ENCODE measurements around the gene LNX1.
A peak's percentile ranks its signal among the peaks of the same experiment; 100 is the strongest.
"Not testable (repeated sequence)": the region's sequence is repeated elsewhere in the genome, so short reads cannot be mapped to it uniquely, and the experiment has no call there.

Gene LNX1

GRCh38 chr4:53455766-53456165, 135.5 kb downstream of the LNX1 start:
- DNase-seq, result no peak

- no peak for DNase-seq
Measured at GRCh38 chr4:53453385-53453784, 137.9 kb downstream of the LNX1 start.

GRCh38 chr4:53450773-53451172, 140.5 kb downstream of the LNX1 start:
- DNase-seq, result no peak

- DNase-seq, result no peak
Measured at GRCh38 chr4:53444954-53445353, 146.3 kb downstream of the LNX1 start.

GRCh38 chr4:53441564-53441963, 149.7 kb downstream of the LNX1 start:
- DNase-seq, result no peak

- DNase-seq, result no peak
Measured at GRCh38 chr4:53436251-53436650, 155.0 kb downstream of the LNX1 start.

GRCh38 chr4:53432528-53433424, 158.5 kb downstream of the LNX1 start:
- DNase-seq, result no peak

GRCh38 chr4:53431052-53431451, 160.2 kb downstream of the LNX1 start:
- DNase-seq, result peak; percentile 17

GRCh38 chr4:53427366-53427765, 163.9 kb downstream of the LNX1 start:
- no peak for DNase-seq

GRCh38 chr4:53424280-53424679, 167.0 kb downstream of the LNX1 start:
- DNase-seq, result no peak

GRCh38 chr4:53422367-53422766, 168.9 kb downstream of the LNX1 start:
- no peak for DNase-seq

GRCh38 chr4:53421791-53422190, 169.5 kb downstream of the LNX1 start:
- no peak for DNase-seq

GRCh38 chr4:53419208-53419607, 172.1 kb downstream of the LNX1 start:
- no peak for DNase-seq

GRCh38 chr4:53409479-53409878, 181.8 kb downstream of the LNX1 start:
- not testable (repeated sequence) for DNase-seq

All from GF-D8 (cell line).